Measurements from ENCODE around the gene NEK9. TPM values are rescaled to one million over a fixed set of nuclear protein-coding genes. Genes with fewer than 3 reads are reported as not detected.

Gene NEK9
- total and polyA plus RNA-seq, 9 of the 15 experiments (the other 6 are each of a cell fraction or from before 2014, with no cell fraction given): 2.8 to 39.6 (median 19.8) TPM

DNA sequence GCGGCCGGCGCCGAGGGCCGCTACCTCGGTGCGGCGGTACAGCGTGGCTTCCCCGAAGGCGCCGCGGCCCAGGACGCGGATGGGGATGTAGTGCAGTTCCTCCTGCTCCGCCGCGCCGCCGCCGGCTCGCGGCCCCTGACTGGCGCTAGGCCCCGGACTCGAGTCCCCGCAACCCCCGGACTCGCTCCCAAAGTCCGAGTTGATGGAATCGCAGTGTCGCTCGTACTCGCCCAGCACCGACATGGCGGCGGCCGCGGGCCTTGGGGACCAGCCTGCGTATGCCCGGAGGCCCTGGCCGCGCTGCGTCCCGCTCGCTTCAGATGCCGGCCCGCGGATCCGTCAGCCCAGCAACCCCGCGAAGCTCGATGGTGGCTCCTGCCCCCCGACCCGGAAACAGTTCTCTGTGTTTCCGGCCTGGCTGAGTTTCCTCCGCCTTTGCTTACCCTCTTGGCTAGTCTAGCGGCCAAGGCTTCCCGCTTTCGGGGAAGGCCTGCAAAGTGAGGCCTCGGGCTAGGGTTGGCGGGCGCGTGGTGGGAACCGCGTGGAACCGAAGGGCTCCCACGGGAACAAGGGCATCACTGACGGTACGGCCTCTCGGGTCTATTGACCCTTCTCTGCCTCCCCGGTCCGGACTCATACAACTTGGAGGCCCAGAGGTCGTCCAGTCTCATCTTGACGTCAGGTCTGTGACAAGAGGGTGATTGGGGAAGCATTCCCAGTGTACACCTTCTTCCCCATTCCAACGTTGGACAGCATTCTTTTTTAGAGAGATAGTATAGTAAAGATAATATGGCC lies at the start of gene NEK9 (continued):
- TF ChIP-seq NKRF (IDR thresholded peaks at IDR 0.05; ENCODE audit: borderline replicate concordance) (no peak), CGGBP1 (CRISPR knock-in tag; IDR thresholded peaks at IDR 0.05) (no peak), ZNF263 (CRISPR knock-in tag; IDR thresholded peaks at IDR 0.05; ENCODE audit: borderline replicate concordance) (no peak), PURB (CRISPR knock-in tag; IDR thresholded peaks at IDR 0.05; ENCODE audit: low read depth) (no peak), ETV5 (CRISPR knock-in tag; IDR thresholded peaks at IDR 0.05; ENCODE audit: low read depth) (peak; percentile 69; the same call in 1 of the 2 replicates), ZC3H8 (IDR thresholded peaks at IDR 0.05) (no peak), TRIM28 (IDR thresholded peaks at IDR 0.05) (no peak), CSDE1 (IDR thresholded peaks at IDR 0.05) (peak in 1 of 2 experiments; percentile 49; a peak in 1 of 4 replicates), SRSF7 (optimal IDR thresholded peaks at IDR 0.05; ENCODE audit: low read depth, low read length) (no peak), ZFP30 (CRISPR knock-in tag; IDR thresholded peaks at IDR 0.05; ENCODE audit: borderline replicate concordance) (no peak)
- TF ChIP-seq, protein P1, sequence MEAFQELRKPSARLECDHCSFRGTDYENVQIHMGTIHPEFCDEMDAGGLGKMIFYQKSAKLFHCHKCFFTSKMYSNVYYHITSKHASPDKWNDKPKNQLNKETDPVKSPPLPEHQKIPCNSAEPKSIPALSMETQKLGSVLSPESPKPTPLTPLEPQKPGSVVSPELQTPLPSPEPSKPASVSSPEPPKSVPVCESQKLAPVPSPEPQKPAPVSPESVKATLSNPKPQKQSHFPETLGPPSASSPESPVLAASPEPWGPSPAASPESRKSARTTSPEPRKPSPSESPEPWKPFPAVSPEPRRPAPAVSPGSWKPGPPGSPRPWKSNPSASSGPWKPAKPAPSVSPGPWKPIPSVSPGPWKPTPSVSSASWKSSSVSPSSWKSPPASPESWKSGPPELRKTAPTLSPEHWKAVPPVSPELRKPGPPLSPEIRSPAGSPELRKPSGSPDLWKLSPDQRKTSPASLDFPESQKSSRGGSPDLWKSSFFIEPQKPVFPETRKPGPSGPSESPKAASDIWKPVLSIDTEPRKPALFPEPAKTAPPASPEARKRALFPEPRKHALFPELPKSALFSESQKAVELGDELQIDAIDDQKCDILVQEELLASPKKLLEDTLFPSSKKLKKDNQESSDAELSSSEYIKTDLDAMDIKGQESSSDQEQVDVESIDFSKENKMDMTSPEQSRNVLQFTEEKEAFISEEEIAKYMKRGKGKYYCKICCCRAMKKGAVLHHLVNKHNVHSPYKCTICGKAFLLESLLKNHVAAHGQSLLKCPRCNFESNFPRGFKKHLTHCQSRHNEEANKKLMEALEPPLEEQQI (IDR thresholded peaks at IDR 0.05): no peak
- TF ChIP-seq, protein P2, sequence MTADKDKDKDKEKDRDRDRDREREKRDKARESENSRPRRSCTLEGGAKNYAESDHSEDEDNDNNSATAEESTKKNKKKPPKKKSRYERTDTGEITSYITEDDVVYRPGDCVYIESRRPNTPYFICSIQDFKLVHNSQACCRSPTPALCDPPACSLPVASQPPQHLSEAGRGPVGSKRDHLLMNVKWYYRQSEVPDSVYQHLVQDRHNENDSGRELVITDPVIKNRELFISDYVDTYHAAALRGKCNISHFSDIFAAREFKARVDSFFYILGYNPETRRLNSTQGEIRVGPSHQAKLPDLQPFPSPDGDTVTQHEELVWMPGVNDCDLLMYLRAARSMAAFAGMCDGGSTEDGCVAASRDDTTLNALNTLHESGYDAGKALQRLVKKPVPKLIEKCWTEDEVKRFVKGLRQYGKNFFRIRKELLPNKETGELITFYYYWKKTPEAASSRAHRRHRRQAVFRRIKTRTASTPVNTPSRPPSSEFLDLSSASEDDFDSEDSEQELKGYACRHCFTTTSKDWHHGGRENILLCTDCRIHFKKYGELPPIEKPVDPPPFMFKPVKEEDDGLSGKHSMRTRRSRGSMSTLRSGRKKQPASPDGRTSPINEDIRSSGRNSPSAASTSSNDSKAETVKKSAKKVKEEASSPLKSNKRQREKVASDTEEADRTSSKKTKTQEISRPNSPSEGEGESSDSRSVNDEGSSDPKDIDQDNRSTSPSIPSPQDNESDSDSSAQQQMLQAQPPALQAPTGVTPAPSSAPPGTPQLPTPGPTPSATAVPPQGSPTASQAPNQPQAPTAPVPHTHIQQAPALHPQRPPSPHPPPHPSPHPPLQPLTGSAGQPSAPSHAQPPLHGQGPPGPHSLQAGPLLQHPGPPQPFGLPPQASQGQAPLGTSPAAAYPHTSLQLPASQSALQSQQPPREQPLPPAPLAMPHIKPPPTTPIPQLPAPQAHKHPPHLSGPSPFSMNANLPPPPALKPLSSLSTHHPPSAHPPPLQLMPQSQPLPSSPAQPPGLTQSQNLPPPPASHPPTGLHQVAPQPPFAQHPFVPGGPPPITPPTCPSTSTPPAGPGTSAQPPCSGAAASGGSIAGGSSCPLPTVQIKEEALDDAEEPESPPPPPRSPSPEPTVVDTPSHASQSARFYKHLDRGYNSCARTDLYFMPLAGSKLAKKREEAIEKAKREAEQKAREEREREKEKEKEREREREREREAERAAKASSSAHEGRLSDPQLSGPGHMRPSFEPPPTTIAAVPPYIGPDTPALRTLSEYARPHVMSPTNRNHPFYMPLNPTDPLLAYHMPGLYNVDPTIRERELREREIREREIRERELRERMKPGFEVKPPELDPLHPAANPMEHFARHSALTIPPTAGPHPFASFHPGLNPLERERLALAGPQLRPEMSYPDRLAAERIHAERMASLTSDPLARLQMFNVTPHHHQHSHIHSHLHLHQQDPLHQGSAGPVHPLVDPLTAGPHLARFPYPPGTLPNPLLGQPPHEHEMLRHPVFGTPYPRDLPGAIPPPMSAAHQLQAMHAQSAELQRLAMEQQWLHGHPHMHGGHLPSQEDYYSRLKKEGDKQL (CRISPR knock-in tag; IDR thresholded peaks at IDR 0.05; ENCODE audit: borderline replicate concordance): no peak
